CD4-positive, alpha-beta T cell treated with Interferon gamma for 1 hour (primary cell): ENCODE results near the gene KLHL42.
A peak's percentile ranks its signal among the peaks of the same experiment; 100 is the strongest.
"Not testable (repeated sequence)": the region's sequence is repeated elsewhere in the genome, so short reads cannot be mapped to it uniquely, and the experiment has no call there.

ENCODE experiments used
- DNase-seq: peaks from one replicate; pipeline ENCODE4 v3.0.0-alpha.2; 2020

Gene KLHL42

DNA sequence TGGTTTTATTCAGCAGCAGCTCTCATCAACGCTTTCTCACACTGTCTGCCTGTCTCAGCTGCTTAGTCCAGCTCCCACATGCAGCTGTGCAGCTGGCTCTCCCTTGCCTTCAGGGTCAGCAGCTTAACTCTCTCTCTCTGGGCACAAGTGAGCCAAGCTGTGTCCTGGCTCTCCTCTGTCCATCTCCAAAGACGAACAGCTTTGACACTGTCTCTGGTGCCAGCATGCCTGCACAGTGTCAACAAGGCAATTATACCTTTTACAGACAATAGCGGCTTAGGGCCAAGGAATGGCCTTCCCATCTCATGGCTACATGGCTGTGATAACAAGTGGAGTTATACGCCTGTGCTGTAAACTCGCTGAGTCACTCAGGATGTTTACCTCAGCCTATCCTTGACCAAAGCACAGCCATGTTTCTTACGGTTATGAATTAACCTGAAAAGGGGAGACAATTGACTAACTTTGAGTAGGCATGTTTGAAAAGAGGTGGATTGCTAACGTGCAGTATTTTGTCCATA is 38.4 kb downstream of the KLHL42 start:
- DNase-seq = no peak

DNA sequence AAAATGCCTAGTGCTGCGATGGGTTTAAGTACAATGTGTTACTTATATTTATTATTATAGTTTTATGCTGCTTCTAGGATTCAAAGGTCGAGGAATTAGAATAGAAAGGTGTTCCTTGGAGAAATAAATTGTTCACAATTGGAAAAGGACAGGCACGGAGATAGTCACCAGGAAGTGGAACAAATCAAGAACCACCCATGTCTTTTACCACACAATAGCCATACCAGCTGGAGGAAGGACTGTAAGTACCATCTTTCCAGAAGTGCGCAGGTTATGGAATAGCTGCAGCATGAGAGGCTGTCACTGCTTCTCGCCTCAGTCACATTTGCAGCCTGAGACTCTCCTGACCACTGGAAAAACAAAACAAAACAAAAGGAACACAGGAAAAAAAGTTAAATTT is 40.5 kb downstream of the KLHL42 start:
- DNase-seq = no peak

DNA sequence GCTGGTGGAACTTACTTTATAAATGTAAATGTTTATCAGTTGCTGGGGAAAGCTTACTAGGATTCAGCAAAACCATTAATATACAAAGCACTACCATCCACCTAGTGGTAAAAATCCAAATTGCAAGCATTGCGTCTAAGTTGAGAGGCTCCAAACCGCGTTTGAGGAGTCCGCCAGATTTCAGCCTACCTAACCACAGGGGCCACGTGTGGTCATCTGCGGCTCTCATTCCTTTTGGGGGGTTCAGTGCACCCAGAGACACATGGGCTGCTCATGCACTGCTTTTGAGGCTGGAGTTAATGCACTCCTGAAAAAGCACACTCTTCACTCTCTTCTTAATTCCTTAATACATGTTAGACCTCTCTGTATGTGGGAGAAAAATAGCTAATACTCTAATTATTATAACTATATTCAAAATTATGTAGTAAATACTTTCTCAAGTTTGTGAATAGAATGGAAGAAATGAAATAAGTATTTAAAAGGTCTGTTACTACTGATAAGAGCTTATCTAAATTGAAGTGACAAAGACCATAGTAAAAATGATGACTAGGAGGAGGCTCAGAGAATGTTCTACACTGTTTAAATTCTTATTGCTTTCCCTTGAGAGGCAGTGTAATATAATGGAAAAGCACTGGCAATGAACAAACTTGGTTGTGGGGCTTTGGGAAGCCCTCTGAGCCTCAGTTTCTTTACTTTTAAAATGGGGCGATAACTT is 41.4 kb downstream of the KLHL42 start:
- DNase-seq = peak; percentile 8

DNA sequence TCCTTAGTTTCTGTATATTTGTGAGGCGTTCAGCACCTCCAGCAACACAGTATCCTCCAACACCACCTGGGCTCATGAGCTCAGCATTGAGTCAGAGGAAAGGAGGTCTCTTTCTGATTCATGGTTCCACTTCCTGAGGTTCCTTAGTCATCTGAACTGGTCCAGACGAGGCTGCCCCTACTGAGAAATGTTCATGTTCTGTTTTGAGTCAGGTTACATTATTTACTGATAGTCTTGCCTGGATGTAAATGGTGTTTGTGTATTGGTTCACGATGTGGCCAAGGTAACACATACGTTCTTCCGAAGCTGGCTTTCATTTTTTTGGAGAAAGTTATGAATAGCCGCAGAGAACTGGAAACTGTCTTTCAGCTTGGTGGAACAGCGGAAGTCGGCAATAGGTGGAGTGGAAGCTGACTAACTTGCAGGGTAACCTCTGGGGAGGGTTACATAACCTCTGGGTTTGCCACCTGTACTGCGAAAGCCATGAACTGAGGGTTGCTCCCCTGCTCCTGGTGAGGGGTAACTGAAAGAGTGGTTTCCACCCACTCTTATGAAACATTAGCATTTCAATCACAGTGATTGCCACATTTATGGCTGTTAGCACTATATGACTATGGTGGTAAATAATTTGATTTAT is 42.2 kb downstream of the KLHL42 start:
- DNase-seq = peak; percentile 20

DNA sequence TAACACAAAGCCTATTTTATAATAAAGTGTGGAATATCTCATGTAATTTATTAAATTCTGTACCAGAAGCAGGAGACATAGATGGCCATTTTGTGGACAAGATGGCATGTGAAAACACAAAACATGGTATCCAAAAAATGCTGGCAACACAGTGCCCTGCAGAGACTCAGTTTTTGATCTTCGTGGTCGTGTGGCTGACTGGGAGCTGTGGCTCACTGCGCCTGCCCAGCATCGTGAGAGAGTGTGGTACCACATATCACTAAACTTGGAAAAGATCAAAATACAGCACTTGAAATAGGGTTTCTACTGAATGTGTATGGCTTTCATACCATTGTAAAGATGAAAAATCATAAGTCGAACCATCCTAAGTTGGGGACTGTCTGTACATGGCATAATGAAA is 43.0 kb downstream of the KLHL42 start:
- DNase-seq = no peak

DNA sequence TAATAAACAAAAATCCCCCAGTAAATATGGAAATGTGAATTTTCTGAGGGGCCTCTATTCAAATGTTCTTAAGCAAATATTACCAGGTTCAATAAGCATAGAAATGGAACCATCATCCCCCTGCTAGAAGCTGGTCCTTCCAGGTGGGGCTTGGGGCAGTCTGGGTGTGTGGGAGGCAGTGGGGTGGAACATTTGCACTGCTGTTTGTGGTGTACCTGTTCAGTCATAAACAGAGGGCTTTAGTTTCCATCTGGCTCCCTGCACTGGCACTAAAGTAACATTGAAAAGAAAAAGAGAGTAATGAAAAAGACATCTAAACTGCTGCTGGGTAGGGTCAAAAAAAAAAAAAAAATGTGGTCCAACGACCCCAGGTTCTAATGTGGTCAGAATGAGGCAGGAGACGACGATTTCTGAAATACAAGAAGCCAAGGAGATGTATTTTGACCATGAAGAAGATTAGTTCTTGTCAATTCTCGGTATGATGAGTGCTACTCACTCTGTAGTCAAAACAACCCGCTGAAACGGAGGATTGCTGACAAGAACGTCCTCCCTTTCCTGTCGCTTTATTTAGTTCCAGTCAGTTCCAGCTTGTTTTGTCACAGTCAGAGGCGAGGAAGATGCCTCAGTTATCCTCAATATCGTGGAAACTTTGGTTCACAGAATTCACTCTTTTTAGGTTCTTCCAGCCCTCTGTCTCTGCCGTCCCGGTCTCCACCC is 44.3 kb downstream of the KLHL42 start:
- DNase-seq = no peak

DNA sequence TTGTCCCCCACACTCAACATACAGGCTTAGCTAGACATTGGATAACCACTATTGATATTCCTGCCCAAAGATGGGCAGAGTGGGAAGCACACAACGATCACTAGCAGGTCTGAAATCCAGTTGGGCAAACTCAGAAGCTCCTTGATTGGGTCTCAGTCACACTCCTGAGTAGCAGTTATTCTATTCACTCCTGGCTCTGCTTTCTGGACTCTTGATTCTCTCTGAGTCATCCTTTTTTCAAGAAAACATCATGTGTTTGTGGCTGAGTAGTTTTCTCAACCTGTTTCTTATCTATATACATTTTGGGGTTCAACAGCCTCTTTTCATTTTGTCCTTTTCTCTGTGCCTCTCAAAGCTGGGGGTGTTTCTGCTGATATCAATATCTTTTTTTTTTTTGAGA is 46.0 kb downstream of the KLHL42 start:
- DNase-seq = no peak

DNA sequence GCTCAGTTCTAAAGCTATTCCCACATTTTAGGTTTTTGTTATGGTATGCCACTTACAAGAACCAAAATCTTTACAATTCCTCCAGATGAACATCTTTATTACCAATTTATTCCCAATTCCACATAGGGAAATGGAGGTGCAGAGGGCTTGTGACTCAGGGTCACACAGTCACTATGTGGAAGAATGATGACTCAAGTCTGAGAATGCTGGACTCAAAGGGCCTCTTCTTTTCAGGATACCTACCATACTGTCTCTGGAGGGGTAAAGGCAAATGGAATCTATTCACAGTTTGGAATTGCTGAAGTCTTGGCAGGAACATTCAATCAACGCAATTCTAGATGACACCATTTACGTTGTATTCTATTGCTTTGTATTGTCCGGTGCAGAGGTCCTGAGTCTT is 48.2 kb downstream of the KLHL42 start:
- DNase-seq = no peak

DNA sequence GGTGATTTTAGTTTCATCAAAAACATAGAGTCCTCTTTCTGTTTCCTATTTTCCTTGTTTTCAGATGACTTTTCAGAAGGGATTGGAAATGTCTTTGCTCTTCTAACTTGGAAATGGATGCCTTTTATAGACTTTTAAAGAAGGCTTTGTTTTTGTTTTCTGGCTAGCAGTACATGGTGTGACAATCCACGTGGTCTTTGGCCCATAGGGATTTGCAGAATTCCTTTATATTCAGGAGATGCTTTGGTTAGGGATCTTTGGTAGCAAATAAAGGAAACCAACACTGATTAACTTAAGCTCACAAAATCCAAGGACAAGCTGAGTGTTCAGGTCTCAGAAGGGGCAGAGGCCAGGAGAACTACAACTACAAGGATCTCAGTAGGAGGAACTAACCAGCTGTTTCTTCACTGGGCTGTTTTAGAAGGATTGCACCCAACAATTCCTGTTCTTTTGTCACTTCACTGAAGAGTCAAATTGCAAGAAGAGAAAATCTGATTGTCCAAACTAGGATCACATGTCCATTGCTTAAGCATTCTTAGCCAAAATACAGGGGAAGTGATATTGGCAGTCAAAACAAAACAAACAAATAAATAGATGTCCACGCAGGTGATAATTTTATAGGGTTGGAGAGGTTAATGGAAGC is 58.6 kb downstream of the KLHL42 start:
- DNase-seq = no peak

DNA sequence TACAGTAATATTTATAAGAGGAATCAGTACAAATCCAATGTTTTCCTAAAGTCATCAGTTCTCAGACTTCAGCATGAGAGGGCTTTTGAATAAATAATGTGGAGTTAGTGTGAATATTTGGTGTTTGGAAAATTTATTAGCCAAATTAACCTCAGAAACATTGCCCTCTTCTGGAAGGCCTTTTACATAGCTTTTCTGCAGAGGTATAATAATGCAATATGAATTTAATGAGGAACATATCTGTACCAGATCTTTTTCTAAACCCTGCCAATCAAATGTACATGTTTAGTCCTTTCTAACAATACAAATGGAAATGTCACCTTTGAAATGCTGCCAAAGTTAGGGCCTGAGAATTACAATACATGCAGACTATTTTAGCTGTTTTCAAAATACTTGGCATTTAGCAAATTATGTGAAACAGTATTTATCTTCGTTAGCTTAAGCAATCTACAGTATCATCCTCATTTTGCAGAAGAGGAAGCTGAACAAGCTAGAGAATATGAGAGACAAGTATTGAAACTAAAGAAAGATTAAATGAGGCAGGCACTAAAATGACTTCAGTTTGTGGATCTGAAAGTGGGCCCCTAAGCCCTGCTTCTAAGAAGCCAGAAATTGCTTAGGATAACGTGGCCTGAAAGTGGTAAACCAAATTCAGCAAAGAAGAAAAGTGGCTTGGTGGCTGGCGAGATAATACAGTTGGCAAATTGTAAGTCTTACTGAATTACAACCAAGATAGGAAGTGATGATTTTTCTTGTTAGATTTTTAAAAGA is 60.4 kb downstream of the KLHL42 start:
- DNase-seq = no peak

DNA sequence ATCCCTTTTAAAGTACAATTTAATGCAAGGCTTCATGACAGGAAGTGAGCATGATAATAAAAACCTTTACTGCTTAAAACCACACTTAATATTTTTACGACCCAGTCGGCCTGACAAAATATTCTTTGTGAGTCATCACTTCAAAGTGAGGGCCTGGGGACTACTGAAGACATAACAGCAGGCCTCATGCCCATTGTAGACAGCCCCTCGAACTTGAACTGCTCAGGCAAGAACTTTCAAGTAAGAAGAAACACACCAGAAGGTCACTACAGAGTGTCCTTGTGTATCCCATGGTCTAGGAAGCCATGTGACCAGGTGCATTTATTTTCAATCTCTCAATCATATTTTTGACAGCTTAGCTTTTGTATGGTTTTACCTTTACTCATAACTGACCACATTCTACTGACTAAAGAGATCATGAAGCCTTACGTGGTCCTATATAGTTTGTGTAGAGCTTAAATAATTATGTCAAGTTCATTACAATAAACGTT is 61.4 kb downstream of the KLHL42 start:
- DNase-seq = no peak

DNA sequence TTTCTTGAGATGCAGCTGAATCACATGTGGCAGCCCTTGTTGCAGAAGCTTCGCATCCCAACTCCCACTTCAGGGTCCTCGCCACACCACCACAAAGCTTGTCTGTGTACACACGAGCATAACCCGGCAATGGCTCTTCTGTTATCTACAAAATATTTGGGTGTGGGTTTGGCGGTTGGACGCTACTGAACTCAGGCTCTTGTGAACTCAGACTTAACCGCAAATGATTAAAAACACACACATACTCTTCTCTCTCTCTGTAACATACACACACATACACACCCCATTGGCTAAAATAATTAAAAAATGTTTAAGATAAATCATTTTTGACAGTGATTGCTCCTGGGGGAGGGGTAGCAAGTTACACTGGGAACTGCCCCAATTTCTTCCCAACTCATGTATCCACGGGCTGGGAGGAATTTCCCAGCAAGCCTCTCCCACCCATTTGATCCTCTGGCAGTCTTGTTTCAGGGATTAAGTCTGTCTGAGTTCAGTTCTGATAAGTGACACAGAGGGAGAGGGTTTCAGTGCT is 63.7 kb downstream of the KLHL42 start:
- DNase-seq = no peak

DNA sequence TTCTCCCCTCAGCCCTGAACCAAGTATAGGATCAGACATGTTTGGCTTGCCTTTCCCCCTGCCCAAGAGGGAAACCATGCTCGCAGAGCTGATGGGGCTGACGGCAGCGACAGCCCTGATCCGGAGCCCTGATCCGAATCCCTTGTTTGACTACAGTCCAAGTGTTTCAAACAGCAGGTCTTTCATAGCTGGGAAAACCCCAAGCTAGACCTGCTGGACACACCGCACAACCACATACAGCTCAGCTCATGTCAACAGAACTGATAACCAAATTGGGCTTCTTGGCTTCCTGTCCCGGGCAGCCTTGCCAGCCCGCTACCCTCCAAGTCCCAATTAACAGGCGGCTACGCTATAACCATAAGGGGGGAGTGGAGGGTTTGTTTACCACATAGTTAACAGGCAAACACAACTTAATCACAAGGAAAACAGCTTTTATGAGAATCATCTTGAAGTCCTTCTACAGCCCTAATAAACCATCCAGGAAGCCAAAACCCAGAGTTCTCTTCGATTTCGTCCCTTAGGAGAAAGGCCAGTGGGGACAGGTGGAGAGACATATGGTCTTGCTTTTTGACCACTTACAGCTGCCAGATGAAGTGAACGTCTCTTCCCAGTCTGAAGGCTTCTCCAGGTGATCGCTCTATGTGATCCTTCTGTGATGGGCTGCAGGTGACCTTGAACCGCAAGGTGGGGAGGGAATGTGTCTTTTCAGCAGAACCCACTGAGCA is 64.5 kb downstream of the KLHL42 start:
- DNase-seq = no peak

DNA sequence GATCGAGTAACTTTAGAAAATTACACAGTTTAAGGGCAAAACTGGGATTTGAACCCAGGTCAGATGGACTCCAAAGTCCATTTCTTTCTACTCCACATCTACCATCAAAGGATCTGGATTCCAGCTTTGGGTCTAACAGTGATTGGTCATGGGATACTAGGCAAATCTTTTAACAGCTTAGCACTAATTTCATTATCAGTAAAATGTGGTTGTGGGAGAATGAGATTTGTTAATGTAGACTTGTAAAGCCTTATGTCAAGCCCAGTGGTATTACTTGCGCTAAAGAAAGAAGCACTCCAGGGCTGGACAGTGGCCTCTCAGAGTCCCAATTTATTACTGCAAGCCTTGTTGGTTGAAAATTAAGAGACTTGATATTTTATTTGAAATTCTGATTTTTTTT is 65.2 kb downstream of the KLHL42 start:
- no peak for DNase-seq

DNA sequence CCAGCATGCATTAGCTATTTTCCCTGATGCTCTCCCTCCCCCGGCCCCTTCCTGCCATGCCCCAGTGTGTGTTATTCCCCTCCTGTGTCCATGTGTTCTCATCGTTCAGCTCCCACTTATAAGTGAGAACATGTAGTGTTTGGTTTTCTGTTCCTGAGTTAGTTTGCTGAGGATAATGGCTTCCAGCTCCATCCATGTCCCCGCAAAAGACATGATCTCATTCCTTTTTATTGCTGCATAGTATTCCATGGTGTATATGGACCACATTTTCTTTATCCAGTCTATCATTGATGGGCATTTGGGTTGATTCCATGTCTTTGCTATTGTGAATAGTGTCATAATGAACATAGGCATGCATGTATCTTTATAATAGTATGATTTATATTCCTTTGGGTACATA is 65.7 kb downstream of the KLHL42 start:
- not testable (repeated sequence) for DNase-seq

DNA sequence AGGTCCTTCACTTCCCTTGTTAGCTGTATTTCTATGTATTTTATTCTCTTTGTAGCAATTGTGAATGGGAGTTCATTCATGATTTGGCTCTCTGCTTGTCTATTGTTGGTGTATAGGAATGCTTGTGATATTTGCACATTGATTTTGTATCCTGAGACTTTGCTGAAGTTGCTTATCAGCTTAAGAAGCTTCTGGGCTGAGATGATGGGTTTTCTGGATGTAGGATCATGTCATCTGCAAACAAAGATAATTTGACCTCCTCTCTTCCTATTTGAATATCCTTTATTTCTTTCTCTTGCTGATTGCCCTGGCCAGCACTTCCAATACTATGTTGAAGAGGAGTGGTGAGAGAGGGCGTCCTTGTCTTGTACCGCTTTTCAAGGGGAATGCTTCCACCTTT is 67.3 kb downstream of the KLHL42 start:
- not testable (repeated sequence) for DNase-seq

DNA sequence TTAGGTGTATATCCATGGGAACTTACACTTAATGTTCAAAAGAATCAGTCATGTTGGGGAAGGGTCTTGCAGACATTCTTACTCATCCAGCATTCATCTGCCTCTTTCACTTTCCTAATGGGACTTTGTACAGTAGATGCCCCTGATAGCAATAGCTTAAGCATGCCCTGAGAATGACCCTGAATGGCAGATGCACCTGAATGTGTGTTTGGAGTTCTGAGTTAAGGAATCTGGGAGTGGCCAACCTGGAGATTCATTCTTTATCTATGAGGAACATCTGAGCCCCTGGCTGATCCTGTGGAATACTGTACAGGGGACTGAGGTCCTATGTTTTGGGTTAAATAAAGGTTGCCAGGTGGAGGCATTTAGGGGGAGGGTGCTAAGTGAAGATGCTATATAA is 71.3 kb downstream of the KLHL42 start:
- DNase-seq = no peak

DNA sequence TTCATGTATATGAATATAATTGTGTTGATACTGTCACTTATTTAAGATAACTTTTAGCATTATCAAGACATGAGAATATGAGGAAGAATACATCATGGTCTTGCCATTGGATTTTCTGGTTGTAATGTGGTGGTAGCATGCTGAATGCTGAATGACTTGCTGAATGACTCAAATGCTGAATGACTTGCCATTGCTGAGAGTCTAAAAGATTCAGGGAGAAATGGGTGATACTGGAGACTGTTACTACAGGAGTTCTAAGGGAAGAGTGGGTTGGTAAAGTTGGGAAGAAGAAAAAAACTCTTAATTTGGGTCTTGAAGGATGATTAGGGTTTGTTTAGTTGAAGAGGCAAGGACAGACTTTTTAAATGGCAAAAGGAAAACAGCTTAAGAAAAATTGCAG is 72.1 kb downstream of the KLHL42 start:
- DNase-seq = no peak
